Fibroblast of skin of left quadriceps (primary cell): ENCODE data around the gene HAUS7.

Experiments used
- DNase-seq, 2 experiments: peaks; one replicate each; pipeline ENCODE4 v3.0.0-alpha.2; 2013; ENCODE audit warnings: low read depth in 2 of 2

The HAUS7 gene

GRCh38 chrX:153456161-153456560 is 14.2 kb downstream of the HAUS7 start:
- no peak for DNase-seq

- no peak for DNase-seq
Measured at GRCh38 chrX:153455571-153455970, 14.8 kb downstream of the HAUS7 start.

GRCh38 chrX:153454901-153455550 is 15.3 kb downstream of the HAUS7 start:
- no peak for DNase-seq

- no peak for DNase-seq
Measured at GRCh38 chrX:153450949-153451277, 19.5 kb downstream of the HAUS7 start.

- DNase-seq: no peak
Measured at GRCh38 chrX:153450114-153450948, 20.0 kb downstream of the HAUS7 start.

- no peak for DNase-seq
Measured at GRCh38 chrX:153449368-153450113, 20.8 kb downstream of the HAUS7 start.

GRCh38 chrX:153448556-153449367 is 21.6 kb downstream of the HAUS7 start:
- no peak for DNase-seq

- DNase-seq: no peak
Measured at GRCh38 chrX:153447581-153447960, 22.8 kb downstream of the HAUS7 start.

- no peak for DNase-seq
Measured at GRCh38 chrX:153446950-153447580, 23.3 kb downstream of the HAUS7 start.

- DNase-seq: no peak
Measured at GRCh38 chrX:153446636-153446936, 23.8 kb downstream of the HAUS7 start.

- DNase-seq: no peak
Measured at GRCh38 chrX:153445856-153446635, 24.3 kb downstream of the HAUS7 start, which contains the start of gene TREX2. Gene TREX2, minus strand, starts transcription at chrX:153446056. Its CDS starts 626 bp downstream, at chrX:153445430.

- DNase-seq: no peak
Measured at GRCh38 chrX:153445106-153445855, 25.1 kb downstream of the HAUS7 start.

- no peak for DNase-seq
Measured at GRCh38 chrX:153444333-153445011, 25.9 kb downstream of the HAUS7 start.

GRCh38 chrX:153443476-153444332 is 26.7 kb downstream of the HAUS7 start:
- no peak for DNase-seq

GRCh38 chrX:153442463-153442862 is 27.9 kb downstream of the HAUS7 start:
- no peak for DNase-seq

- no peak for DNase-seq
Measured at GRCh38 chrX:153441981-153442380, 28.4 kb downstream of the HAUS7 start.

- DNase-seq: no peak
Measured at GRCh38 chrX:153441296-153441695, 29.1 kb downstream of the HAUS7 start.

GRCh38 chrX:153440556-153441135 is 29.7 kb downstream of the HAUS7 start:
- DNase-seq: no peak
